ENCODE results near the gene SEC31A. TPM values are rescaled to one million over a fixed set of nuclear protein-coding genes. Genes with fewer than 3 reads are reported as not detected.

The SEC31A gene
- total RNA-seq, 1 experiment from 2014 or later = 70.2 TPM

Other genes starting within 250 kb of the SEC31A start
- 14.0 and 14.9 TPM in 2 replicates for gene SCD5, start 92.4 kb downstream of the SEC31A start, total RNA-seq (2014; rRNA removed; shearing (Covaris generic); ENCODE audit: low replicate concordance)
- 2.5 and 8.2 TPM in 2 replicates for gene THAP9, start 9.6 kb upstream of the SEC31A start, total RNA-seq (2014; rRNA removed; shearing (Covaris generic); ENCODE audit: low replicate concordance)
- gene LIN54, start 119.7 kb upstream of the SEC31A start, total RNA-seq (2014; rRNA removed; shearing (Covaris generic); ENCODE audit: low replicate concordance) = 5.6 and 10.6 TPM in 2 replicates
- 37.6 and 42.7 TPM in 2 replicates for gene COPS4, start 144.0 kb upstream of the SEC31A start, total RNA-seq (2014; rRNA removed; shearing (Covaris generic); ENCODE audit: low replicate concordance)
- gene PLAC8, start 223.6 kb upstream of the SEC31A start, total RNA-seq (2014; rRNA removed; shearing (Covaris generic); ENCODE audit: low replicate concordance) = not detected in 2 replicates

Measured in Karpas-422 (cell line).